B cell (primary cell): ENCODE measurements around the gene GOLGA1. TPM values are rescaled to one million over a fixed set of nuclear protein-coding genes. Genes with fewer than 3 reads are reported as not detected.
"Not testable (repeated sequence)": the region's sequence is repeated elsewhere in the genome, so short reads cannot be mapped to it uniquely, and the experiment has no call there.

Experiments used
- ATAC-seq: fragments of 200-7000 bp; cut with Tn5 transposase; one replicate; pipeline ENCODE4 v1.10.0; 2021; ENCODE audit warnings: low read depth, mild to moderate bottlenecking, moderate number of reproducible peaks, moderate library complexity
- CTCF ChIA-PET: fragments of 350-600 bp; sonication (Branson Sonifier 250); formaldehyde crosslinking; loops from one replicate; lab custom pipeline; 2021; ENCODE audit warnings: antibody characterized with exemption, inconsistent platforms; lab: Charles Lee
- POLR2A ChIA-PET: fragments of 350-600 bp; sonication (Branson Sonifier 250); formaldehyde crosslinking; loops from one replicate; lab custom pipeline; 2021; ENCODE audit warnings: antibody characterized with exemption; lab: Charles Lee
- DNase-seq: peaks from one replicate; pipeline ENCODE4 v3.0.0; 2013
- H2AFZ ChIP-seq: 2 replicates; pipeline ENCODE4 v1.6.1; 2012; ENCODE audit warnings: mild to moderate bottlenecking, low read depth, low read length; ENCODE audit not compliant: insufficient read depth, poor library complexity, severe bottlenecking
- H3K27ac ChIP-seq, 2 donors: 1 replicate in 1 of 2; 2 replicates in 1 of 2; pipeline ENCODE4 v1.5.1; 2012 to 2013; ENCODE audit warnings: low read length in 2 of 2, mild to moderate bottlenecking in 2 of 2, moderate library complexity in 1 of 2
- H3K27me3 ChIP-seq, 4 experiments: fragments of 200-600 bp in 1 of 4; sonication (generic) in 1 of 4; replicated peaks in 1 of 4; 1 replicate in 2 of 4; 2 replicates in 2 of 4; pipeline versions ENCODE4 v1.6.1 to v1.7.0; 2013 to 2016; ENCODE audit warnings: low read length in 3 of 4, mild to moderate bottlenecking in 2 of 4, mixed read lengths in 1 of 4, moderate library complexity in 1 of 4; ENCODE audit not compliant: insufficient read depth in 4 of 4, control insufficient read depth in 3 of 4; ENCODE audit errors: control extremely low read depth in 1 of 4
- H3K36me3 ChIP-seq, 2 experiments: replicated peaks in 1 of 2; 1 replicate in 1 of 2; 2 replicates in 1 of 2; pipeline versions ENCODE4 v1.6.1 to v1.7.1; 2013; ENCODE audit warnings: low read length in 1 of 2; ENCODE audit not compliant: insufficient read depth in 2 of 2, control insufficient read depth in 1 of 2; ENCODE audit errors: control extremely low read depth in 1 of 2, extremely low read depth in 1 of 2
- H3K4me1 ChIP-seq, 2 donors: fragments of 200-600 bp in 1 of 2; sonication (generic) in 1 of 2; 1 replicate in 1 of 2; 2 replicates in 1 of 2; pipeline versions ENCODE4 v1.5.1 to v1.6.1; 2013 to 2017; ENCODE audit warnings: low read length in 2 of 2; ENCODE audit not compliant: control insufficient read depth in 2 of 2, insufficient read depth in 2 of 2
- H3K4me2 ChIP-seq: replicated peaks from 2 replicates; pipeline ENCODE3; 2012; ENCODE audit warnings: mild to moderate bottlenecking, low read depth, low read length; ENCODE audit not compliant: poor library complexity, severe bottlenecking
- H3K4me3 ChIP-seq, 5 experiments: fragments of 200-600 bp in 1 of 5; sonication (generic) in 1 of 5; 1 replicate in 3 of 5; 2 replicates in 2 of 5; pipeline versions ENCODE4 v1.5.1 to v1.7.0; 2011 to 2016; ENCODE audit warnings: low read length in 4 of 5, mild to moderate bottlenecking in 4 of 5, low read depth in 2 of 5, control low read depth in 1 of 5, moderate library complexity in 1 of 5; ENCODE audit not compliant: insufficient read depth in 1 of 5; ENCODE audit errors: control extremely low read depth in 1 of 5, extremely low read depth in 1 of 5
- H3K79me2 ChIP-seq: fragments of 200-600 bp; sonication (generic); one replicate; pipeline ENCODE4 v1.6.0; 2016; ENCODE audit warnings: low read length; ENCODE audit not compliant: control insufficient read depth, insufficient read depth
- H3K9ac ChIP-seq: fragments of 200-600 bp; sonication (generic); 2 replicates; pipeline ENCODE4 v1.6.1; 2017; ENCODE audit warnings: mild to moderate bottlenecking, low read length, moderate library complexity
- H3K9me3 ChIP-seq, 3 donors: one replicate each; pipeline versions ENCODE4 v1.6.1 to v1.7.1; 2013; ENCODE audit warnings: low read length in 2 of 3; ENCODE audit not compliant: control insufficient read depth in 2 of 3, insufficient read depth in 1 of 3; ENCODE audit errors: control extremely low read depth in 1 of 3
- H4K20me1 ChIP-seq: 2 replicates; pipeline ENCODE4 v1.6.0; 2012; ENCODE audit warnings: mild to moderate bottlenecking, low read length; ENCODE audit not compliant: insufficient read depth, control insufficient read depth, poor library complexity, severe bottlenecking
- H3K27ac Mint-ChIP-seq: one replicate; pipeline ENCODE4 v1.8.0; 2021; ENCODE audit warnings: mixed read lengths
- H3K27me3 Mint-ChIP-seq: one replicate; pipeline ENCODE4 v1.8.0; 2021; ENCODE audit warnings: mixed read lengths
- H3K4me1 Mint-ChIP-seq: one replicate; pipeline ENCODE4 v1.8.0; 2021; ENCODE audit warnings: mixed read lengths
- H3K4me3 Mint-ChIP-seq: one replicate; pipeline ENCODE4 v1.8.0; 2021; ENCODE audit warnings: mixed read lengths
- H3K9me3 Mint-ChIP-seq: one replicate; pipeline ENCODE4 v1.8.0; 2022; ENCODE audit warnings: mixed read lengths; ENCODE audit not compliant: insufficient read depth
- EZH2 ChIP-seq: IDR thresholded peaks from 2 replicates; pipeline ENCODE4 v1.6.1; 2012; ENCODE audit warnings: borderline replicate concordance, low read depth, mild to moderate bottlenecking, moderate library complexity, low read length; ENCODE audit not compliant: insufficient read depth, poor library complexity, severe bottlenecking
- WGBS: methylation state at CpG from one replicate; pipeline ENCODE4 v1.1.5; 2013; ENCODE audit warnings: missing lambda C conversion rate; ENCODE audit not compliant: insufficient coverage; 5-methylcytosine and 5-hydroxymethylcytosine counted together
- intact Hi-C: fragments of 100-400 bp; cut with micrococcal nuclease; formaldehyde crosslinking; loops from one replicate; pipeline ENCODE4 v1.10.0; 2022
- polyA plus RNA-seq: library from polyadenylated mRNA; depleted of rRNA; stranded (reverse); fragments of >200 nt; gene quantifications from 2 replicates; pipeline ENCODE4 v1.2.3, GENCODE V29; 2012
- total RNA-seq, 2 donors: library from RNA; stranded (reverse); fragments of 120-200 nt in 1 of 2; gene quantifications; 1 replicate in 1 of 2; 2 replicates in 1 of 2; pipeline versions ENCODE4 v1.2.3 to v1.2.4, GENCODE V29; 2013 to 2022
- TF ChIP-seq, protein P1 (sequence below): fragments of 200-600 bp; IDR thresholded peaks from one replicate; pipeline ENCODE4 v1.8.0; 2022; ENCODE audit warnings: antibody characterized with exemption, mild to moderate bottlenecking

The GOLGA1 gene
- total and polyA plus RNA-seq, 2 donors (not counting 1 experiment from before 2014, with no cell fraction given) = 13.4 to 26.2 TPM

DNA sequence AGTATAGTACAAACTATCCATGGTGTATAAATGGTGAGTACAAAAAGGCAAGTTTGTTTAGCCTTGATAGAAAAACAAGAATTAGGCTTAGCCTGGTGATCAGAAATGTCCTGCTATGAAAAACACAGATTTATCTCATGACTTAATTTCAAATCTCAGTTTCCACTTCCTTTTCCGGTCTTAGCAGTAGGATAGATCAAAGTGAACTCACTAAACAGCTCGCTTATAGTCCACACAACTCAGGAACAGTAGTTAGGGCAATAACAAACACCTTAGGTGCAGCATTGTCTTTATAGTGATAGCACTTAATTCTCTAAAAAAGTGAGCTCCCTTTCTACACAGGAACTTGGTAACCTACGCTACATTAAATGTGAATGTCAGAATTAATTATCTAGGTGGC is 11.4 kb downstream of the GOLGA1 start:
- no peak overlapping the region for H3K4me3 Mint-ChIP-seq
- peaks cover 14% of the 10 kb centered on the region for H3K4me1 Mint-ChIP-seq
- Histone ChIP-seq H3K9ac (no peak overlapping the region), H2AFZ (no peak overlapping the region), H3K4me1 (peaks cover 10 to 11% of the 10 kb centered on the region in 2 donors), H4K20me1 (no peaks in the 10 kb centered on the region), H3K4me2 (no peak overlapping the region), H3K79me2 (peaks cover 4% of the 10 kb centered on the region), H3K27me3 (no peaks in the 10 kb centered on the region), H3K36me3 (peaks cover 28 to 47% of the 10 kb centered on the region in 2 experiments), H3K27ac (no peak overlapping the region), H3K4me3 (no peak overlapping the region), H3K9me3 (no peaks in the 10 kb centered on the region)
- no peak overlapping the region for H3K27ac Mint-ChIP-seq
- WGBS = no CpG with 5 or more reads among the region's 3 CpGs
- TF ChIP-seq, protein P1, sequence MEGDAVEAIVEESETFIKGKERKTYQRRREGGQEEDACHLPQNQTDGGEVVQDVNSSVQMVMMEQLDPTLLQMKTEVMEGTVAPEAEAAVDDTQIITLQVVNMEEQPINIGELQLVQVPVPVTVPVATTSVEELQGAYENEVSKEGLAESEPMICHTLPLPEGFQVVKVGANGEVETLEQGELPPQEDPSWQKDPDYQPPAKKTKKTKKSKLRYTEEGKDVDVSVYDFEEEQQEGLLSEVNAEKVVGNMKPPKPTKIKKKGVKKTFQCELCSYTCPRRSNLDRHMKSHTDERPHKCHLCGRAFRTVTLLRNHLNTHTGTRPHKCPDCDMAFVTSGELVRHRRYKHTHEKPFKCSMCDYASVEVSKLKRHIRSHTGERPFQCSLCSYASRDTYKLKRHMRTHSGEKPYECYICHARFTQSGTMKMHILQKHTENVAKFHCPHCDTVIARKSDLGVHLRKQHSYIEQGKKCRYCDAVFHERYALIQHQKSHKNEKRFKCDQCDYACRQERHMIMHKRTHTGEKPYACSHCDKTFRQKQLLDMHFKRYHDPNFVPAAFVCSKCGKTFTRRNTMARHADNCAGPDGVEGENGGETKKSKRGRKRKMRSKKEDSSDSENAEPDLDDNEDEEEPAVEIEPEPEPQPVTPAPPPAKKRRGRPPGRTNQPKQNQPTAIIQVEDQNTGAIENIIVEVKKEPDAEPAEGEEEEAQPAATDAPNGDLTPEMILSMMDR = no peak
- no peak for TF ChIP-seq EZH2
- DNase-seq (no peak), ATAC-seq (no peak)
- intact Hi-C loops = no loop called here
- H3K9me3 Mint-ChIP-seq = no peaks in the 10 kb centered on the region
- H3K27me3 Mint-ChIP-seq = no peaks in the 10 kb centered on the region
- CTCF ChIA-PET = interaction anchor here (1.2 kb wide), 1 partner anchor 88 kb away, joined by 3 read pairs; no protein-coding TSS in a partner anchor
- POLR2A ChIA-PET = no interaction called here

DNA sequence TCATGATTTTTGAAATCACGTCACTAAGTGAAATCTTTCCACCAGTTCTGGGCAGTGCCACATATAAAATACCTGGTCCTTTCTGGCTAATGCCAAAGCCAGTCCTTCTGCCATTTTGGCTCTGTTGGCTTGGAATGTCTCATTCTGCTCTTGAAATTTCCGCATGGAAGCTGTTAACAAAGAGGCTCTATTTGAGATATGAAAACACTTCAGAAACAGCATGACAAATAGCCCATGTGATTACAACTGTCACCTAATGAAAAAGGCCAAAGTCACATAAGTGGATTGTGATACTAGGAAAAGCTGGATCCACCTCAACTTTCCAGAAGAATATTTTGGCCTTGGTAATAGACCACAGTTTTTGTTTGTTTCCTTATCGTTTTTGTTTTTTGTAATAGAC is 12.8 kb downstream of the GOLGA1 start:
- H3K27ac ChIP-seq = no peak overlapping the region
- WGBS = no CpG with 5 or more reads among the region's 3 CpGs
- H3K4me3 ChIP-seq = no peak overlapping the region
- H3K36me3 ChIP-seq = peaks cover 28 to 49% of the 10 kb centered on the region in 2 experiments
- Mint-ChIP-seq H3K4me3 (no peak overlapping the region), H3K9me3 (no peaks in the 10 kb centered on the region), H3K4me1 (peaks cover 4% of the 10 kb centered on the region), H3K27ac (no peak overlapping the region), H3K27me3 (no peaks in the 10 kb centered on the region)
- no peaks in the 10 kb centered on the region for H3K4me1 ChIP-seq
- DNase-seq (no peak), ATAC-seq (no peak)
- CTCF ChIA-PET = interaction anchor here (0.9 to 1.2 kb wide), 2 partner anchors 34 to 86 kb away, joined by 3 read pairs; no protein-coding TSS in a partner anchor
- H3K9me3 ChIP-seq = no peaks in the 10 kb centered on the region
- no peaks in the 10 kb centered on the region for H4K20me1 ChIP-seq
- H3K4me2 ChIP-seq = no peak overlapping the region
- no peak overlapping the region for H2AFZ ChIP-seq
- no peak overlapping the region for H3K9ac ChIP-seq
- TF ChIP-seq, protein P1 = no peak
- no peak for TF ChIP-seq EZH2
- intact Hi-C loops = no loop called here
- POLR2A ChIA-PET = no interaction called here
- H3K79me2 ChIP-seq = peaks cover 4% of the 10 kb centered on the region
- no peaks in the 10 kb centered on the region for H3K27me3 ChIP-seq

DNA sequence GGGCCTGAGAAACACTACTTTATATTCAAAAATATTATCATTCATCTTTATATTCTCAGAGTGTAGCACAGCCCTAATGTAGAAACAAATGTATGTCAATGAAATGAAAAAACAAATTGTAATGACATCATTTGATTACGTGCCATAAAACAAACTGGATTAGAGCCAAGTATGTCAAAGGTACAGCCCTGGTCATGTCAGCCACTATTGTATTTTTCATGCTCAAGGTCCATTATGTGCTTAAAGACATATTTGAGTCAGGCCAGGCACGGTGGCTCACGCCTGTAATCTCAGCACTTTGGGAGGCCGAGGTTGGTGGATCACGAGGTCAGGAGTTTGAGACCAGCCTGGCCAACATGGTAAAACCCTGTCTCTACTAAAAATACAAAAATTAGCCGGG is 20.5 kb downstream of the GOLGA1 start:
- H3K4me1 Mint-ChIP-seq, H3K27me3 ChIP-seq, H3K9me3 Mint-ChIP-seq, H3K4me3 Mint-ChIP-seq, H3K27ac Mint-ChIP-seq, ATAC-seq, H3K4me2 ChIP-seq, H3K4me1 ChIP-seq, CTCF ChIA-PET, H3K9me3 ChIP-seq, POLR2A ChIA-PET, DNase-seq, H3K79me2 ChIP-seq, H4K20me1 ChIP-seq, H3K27me3 Mint-ChIP-seq, intact Hi-C loops, H3K27ac ChIP-seq, H3K9ac ChIP-seq, H3K4me3 ChIP-seq, H2AFZ ChIP-seq: not testable (repeated sequence)
- 100% methylated on average over 1 of the region's 6 CpGs for WGBS
- H3K36me3 ChIP-seq = peaks cover 2 to 38% of the 10 kb centered on the region in 2 experiments
